GM10248 (cell line): Measurements from ENCODE around the gene NR3C2.

Experiments used
- CTCF ChIA-PET: fragments of 300-600 bp; sonication (Branson Sonifier 250); formaldehyde crosslinking; extraction: SDS; loops from one replicate; lab custom pipeline; 2021; ENCODE audit warnings: antibody characterized with exemption; lab: Yijun Ruan, JAX
- POLR2A ChIA-PET: fragments of 350-650 bp; sonication (Branson Sonifier 250); formaldehyde crosslinking; extraction: SDS; loops from one replicate; lab custom pipeline; 2020; ENCODE audit warnings: antibody characterized with exemption; lab: Yijun Ruan, JAX
- DNase-seq: peaks from one replicate; pipeline ENCODE4 v3.0.0; 2012; ENCODE audit errors: extremely low spot score
- CTCF ChIP-seq: IDR thresholded peaks from 2 replicates; pipeline ENCODE4 v1.5.1; 2012; ENCODE audit warnings: mild to moderate bottlenecking, low read depth; ENCODE audit errors: extremely low read depth, missing control alignments, control extremely low read depth

Gene NR3C2

GRCh38 chr4:148346657-148347056 is 95.6 kb downstream of the NR3C2 start:
- TF ChIP-seq CTCF, result no peak
- ChIA-PET CTCF (no interaction called here), POLR2A (no interaction called here)
- no peak for DNase-seq

GRCh38 chr4:148345509-148345908 is 96.7 kb downstream of the NR3C2 start:
- TF ChIP-seq CTCF, result no peak
- POLR2A ChIA-PET, result no interaction called here
- DNase-seq, result no peak
- CTCF ChIA-PET, result no interaction called here

GRCh38 chr4:148344941-148345340 is 97.3 kb downstream of the NR3C2 start:
- CTCF ChIA-PET, result no interaction called here
- no peak for DNase-seq
- TF ChIP-seq CTCF, result no peak
- POLR2A ChIA-PET, result no interaction called here

GRCh38 chr4:148344352-148344751 is 97.9 kb downstream of the NR3C2 start:
- ChIA-PET POLR2A (no interaction called here), CTCF (no interaction called here)
- DNase-seq, result no peak
- TF ChIP-seq CTCF, result no peak

GRCh38 chr4:148341980-148342800 is 100.0 kb downstream of the NR3C2 start:
- no peak for TF ChIP-seq CTCF
- CTCF ChIA-PET, result no interaction called here
- POLR2A ChIA-PET, result no interaction called here
- no peak for DNase-seq

GRCh38 chr4:148335133-148335532 is 107.1 kb downstream of the NR3C2 start:
- POLR2A ChIA-PET, result no interaction called here
- CTCF ChIA-PET, result no interaction called here
- no peak for DNase-seq
- no peak for TF ChIP-seq CTCF
